Measurements from ENCODE around the gene ARSK. TPM values are rescaled to one million over a fixed set of nuclear protein-coding genes. Genes with fewer than 3 reads are reported as not detected.

ARSK gene
- total and polyA plus RNA-seq, 2 donors (not counting 1 experiment from before 2014, with no cell fraction given): 3.7 to 5.1 TPM

- TF ChIP-seq EZH2 (IDR thresholded peaks at IDR 0.05; ENCODE audit: borderline replicate concordance, insufficient read depth, low read depth, low read length, poor library complexity, severe bottlenecking) (no peak), CTCF (IDR thresholded peaks at IDR 0.05) (no peak)
- H3K9me3 Mint-ChIP-seq (ENCODE audit: insufficient read depth): no peaks in the 10 kb centered on the region
- H4K20me1 ChIP-seq (ENCODE audit: control insufficient read depth, insufficient read depth, low read length, poor library complexity, severe bottlenecking): no peaks in the 10 kb centered on the region
- POLR2A ChIA-PET: no interaction called here
- H3K4me1 ChIP-seq (ENCODE audit: control insufficient read depth in 2 of 2, insufficient read depth in 2 of 2, low read length in 2 of 2): no peaks in the 10 kb centered on the region
- no peak overlapping the region for H3K4me3 Mint-ChIP-seq
- CTCF ChIA-PET: interaction anchor here (0.6 kb wide), 1 partner anchor 315 kb away, joined by 3 read pairs; no protein-coding TSS in a partner anchor
- peaks cover 7% of the 10 kb centered on the region for H3K4me1 Mint-ChIP-seq
- H2AFZ ChIP-seq (ENCODE audit: insufficient read depth, low read depth, low read length, poor library complexity, severe bottlenecking): no peak overlapping the region
- no peaks in the 10 kb centered on the region for H3K27me3 Mint-ChIP-seq
- no peaks in the 10 kb centered on the region for H3K79me2 ChIP-seq (ENCODE audit: control insufficient read depth, insufficient read depth, low read length)
- no peak overlapping the region for H3K4me3 ChIP-seq (ENCODE audit: control extremely low read depth in 1 of 5, extremely low read depth in 1 of 5, insufficient read depth in 1 of 5, low read depth in 2 of 5, low read length in 4 of 5)
- H3K9ac ChIP-seq (ENCODE audit: low read length): no peak overlapping the region
- intact Hi-C loops (cut with micrococcal nuclease): no loop called here
- H3K9me3 ChIP-seq (ENCODE audit: control extremely low read depth in 1 of 3, control insufficient read depth in 2 of 3, insufficient read depth in 1 of 3, low read length in 2 of 3): no peaks in the 10 kb centered on the region
- no peak overlapping the region for H3K4me2 ChIP-seq (replicated peaks; ENCODE audit: low read depth, low read length, poor library complexity, severe bottlenecking)
- no peak overlapping the region for H3K27ac Mint-ChIP-seq
- peaks cover 18 to 67% of the 10 kb centered on the region in 2 experiments for H3K36me3 ChIP-seq (replicated peaks in 1 of 2; ENCODE audit: control extremely low read depth in 1 of 2, control insufficient read depth in 1 of 2, extremely low read depth in 1 of 2, insufficient read depth in 2 of 2, low read length in 1 of 2)
- ATAC-seq (ENCODE audit: low read depth) (no peak), DNase-seq (no peak)
- H3K27me3 ChIP-seq (replicated peaks in 1 of 4; ENCODE audit: control extremely low read depth in 1 of 4, control insufficient read depth in 3 of 4, insufficient read depth in 4 of 4, low read length in 3 of 4): no peaks in the 10 kb centered on the region
- H3K27ac ChIP-seq (ENCODE audit: low read length in 2 of 2): no peak overlapping the region
These were observed 26.3 kb upstream of the ARSK start for GRCh38 chr5:95528565-95528964.

GRCh38 chr5:95530416-95530815 is 24.5 kb upstream of the ARSK start:
- intact Hi-C loops (cut with micrococcal nuclease): no loop called here
- CTCF ChIA-PET: no interaction called here
- no peaks in the 10 kb centered on the region for H4K20me1 ChIP-seq (ENCODE audit: control insufficient read depth, insufficient read depth, low read length, poor library complexity, severe bottlenecking)

More at GRCh38 chr5:95530416-95530815, 24.5 kb upstream of the ARSK start:
- H3K4me1 Mint-ChIP-seq: peaks cover 7% of the 10 kb centered on the region
- WGBS (ENCODE audit: insufficient coverage): 96% methylated on average over 2 of the region's 2 CpGs
- no peaks in the 10 kb centered on the region for H3K4me1 ChIP-seq (ENCODE audit: control insufficient read depth in 2 of 2, insufficient read depth in 2 of 2, low read length in 2 of 2)
- no peak overlapping the region for H3K4me3 Mint-ChIP-seq
- no peak overlapping the region for H2AFZ ChIP-seq (ENCODE audit: insufficient read depth, low read depth, low read length, poor library complexity, severe bottlenecking)
- TF ChIP-seq CTCF (IDR thresholded peaks at IDR 0.05) (no peak), EZH2 (IDR thresholded peaks at IDR 0.05; ENCODE audit: borderline replicate concordance, insufficient read depth, low read depth, low read length, poor library complexity, severe bottlenecking) (no peak)
- H3K4me2 ChIP-seq (replicated peaks; ENCODE audit: low read depth, low read length, poor library complexity, severe bottlenecking): no peak overlapping the region
- ATAC-seq (ENCODE audit: low read depth): no peak
- H3K9ac ChIP-seq (ENCODE audit: low read length): no peak overlapping the region
- peaks cover 18 to 62% of the 10 kb centered on the region in 2 experiments for H3K36me3 ChIP-seq (replicated peaks in 1 of 2; ENCODE audit: control extremely low read depth in 1 of 2, control insufficient read depth in 1 of 2, extremely low read depth in 1 of 2, insufficient read depth in 2 of 2, low read length in 1 of 2)
- H3K4me3 ChIP-seq (ENCODE audit: control extremely low read depth in 1 of 5, extremely low read depth in 1 of 5, insufficient read depth in 1 of 5, low read depth in 2 of 5, low read length in 4 of 5): no peak overlapping the region
- H3K27ac Mint-ChIP-seq: no peak overlapping the region
- H3K27ac ChIP-seq (ENCODE audit: low read length in 2 of 2): no peak overlapping the region
- POLR2A ChIA-PET: no interaction called here
- H3K27me3 ChIP-seq (replicated peaks in 1 of 4; ENCODE audit: control extremely low read depth in 1 of 4, control insufficient read depth in 3 of 4, insufficient read depth in 4 of 4, low read length in 3 of 4): no peaks in the 10 kb centered on the region
- H3K9me3 Mint-ChIP-seq (ENCODE audit: insufficient read depth): no peaks in the 10 kb centered on the region
- no peaks in the 10 kb centered on the region for H3K79me2 ChIP-seq (ENCODE audit: control insufficient read depth, insufficient read depth, low read length)
- no peaks in the 10 kb centered on the region for H3K27me3 Mint-ChIP-seq
- no peaks in the 10 kb centered on the region for H3K9me3 ChIP-seq (ENCODE audit: control extremely low read depth in 1 of 3, control insufficient read depth in 2 of 3, insufficient read depth in 1 of 3, low read length in 2 of 3)
- DNase-seq: no peak

Data from B cell (primary cell).